ENCODE data around the gene MUL1. TPM values are rescaled to one million over a fixed set of nuclear protein-coding genes. Genes with fewer than 3 reads are reported as not detected.

The MUL1 gene, protein sequence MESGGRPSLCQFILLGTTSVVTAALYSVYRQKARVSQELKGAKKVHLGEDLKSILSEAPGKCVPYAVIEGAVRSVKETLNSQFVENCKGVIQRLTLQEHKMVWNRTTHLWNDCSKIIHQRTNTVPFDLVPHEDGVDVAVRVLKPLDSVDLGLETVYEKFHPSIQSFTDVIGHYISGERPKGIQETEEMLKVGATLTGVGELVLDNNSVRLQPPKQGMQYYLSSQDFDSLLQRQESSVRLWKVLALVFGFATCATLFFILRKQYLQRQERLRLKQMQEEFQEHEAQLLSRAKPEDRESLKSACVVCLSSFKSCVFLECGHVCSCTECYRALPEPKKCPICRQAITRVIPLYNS
- total RNA-seq = 21.5 and 24.7 TPM in 2 replicates

DNA sequence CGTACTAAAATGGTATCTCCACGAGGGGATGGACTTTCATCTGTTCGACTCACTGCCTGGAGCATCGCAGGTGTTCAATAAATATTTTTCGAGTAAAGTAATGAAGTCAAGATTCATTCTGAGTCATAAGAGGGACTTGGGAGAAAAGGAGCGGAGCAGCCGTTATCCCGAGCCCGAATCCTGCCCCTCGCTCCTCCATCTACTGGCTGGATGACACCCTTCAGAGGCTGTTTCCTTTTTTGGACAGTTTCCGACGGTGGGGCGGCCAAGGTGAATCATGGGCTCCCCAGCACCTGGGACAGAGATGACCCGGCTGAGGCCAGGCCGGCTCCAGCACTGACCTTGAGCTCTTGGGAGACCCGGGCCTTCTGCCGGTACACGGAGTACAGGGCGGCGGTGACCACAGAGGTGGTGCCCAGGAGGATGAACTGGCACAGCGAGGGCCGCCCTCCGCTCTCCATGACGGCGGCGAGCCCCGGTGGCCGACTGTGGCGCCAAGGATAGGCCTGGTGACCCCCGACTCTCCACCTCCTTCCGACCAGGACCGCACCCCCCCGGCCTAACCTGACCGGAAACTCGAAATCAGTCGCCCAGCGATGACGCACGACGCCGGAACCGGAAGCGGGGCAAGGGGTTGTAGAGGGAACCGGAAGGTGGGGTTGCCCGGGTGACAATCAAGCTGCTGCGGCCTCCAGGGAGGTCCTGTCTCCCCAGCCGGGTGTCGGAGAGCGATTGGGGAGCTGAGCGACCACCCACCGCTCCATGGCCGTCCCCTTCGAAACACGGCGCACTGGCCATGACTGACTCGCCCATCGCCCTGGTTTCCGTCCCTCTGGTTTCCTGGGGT is at the start of gene MUL1:
Gene MUL1 (minus strand): TSS at position 588 of the 847 bp plus-strand sequence. CDS start 127 bp downstream, at position 461.

DNA sequence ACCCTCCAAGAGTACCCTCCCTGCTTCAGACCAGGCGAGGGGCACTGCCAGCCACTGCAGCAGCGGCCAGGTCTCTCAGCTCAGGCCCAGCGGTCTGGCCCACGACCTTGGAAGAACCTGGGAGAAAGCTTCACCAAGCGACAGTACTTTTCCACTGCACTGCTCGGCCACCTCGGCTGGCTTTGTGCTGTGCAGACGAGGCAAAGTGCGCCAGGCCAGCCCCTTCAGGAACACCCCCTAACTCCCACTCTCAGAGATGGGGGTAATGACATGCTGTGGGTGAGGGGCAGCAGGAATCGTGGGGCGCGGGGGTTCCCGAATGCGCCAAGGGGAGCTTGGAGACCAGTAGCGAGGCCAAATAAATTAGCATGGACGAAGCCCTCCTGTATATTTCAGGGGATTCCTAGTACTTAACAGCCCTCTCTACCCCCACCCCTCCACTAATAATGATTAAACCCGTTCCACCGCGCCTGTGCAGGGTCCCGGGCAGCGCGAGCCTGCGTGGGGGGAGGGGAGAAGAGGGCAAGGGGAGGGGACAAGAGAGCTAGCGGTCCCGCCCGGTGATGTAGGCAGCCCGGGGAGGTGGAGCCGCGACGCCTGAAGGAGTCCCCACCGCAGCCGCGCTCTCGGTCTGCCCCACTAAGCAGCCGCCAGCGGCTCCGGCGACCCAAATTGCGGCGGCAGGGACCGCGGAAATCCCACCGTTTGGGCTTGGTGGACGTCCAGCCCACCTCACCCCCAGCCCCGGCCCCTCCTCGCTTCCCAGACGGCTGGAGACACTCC is 44.2 kb upstream of the MUL1 start, which contains the start of gene FAM43B:
Gene FAM43B (plus strand): TSS at position 629 of the 783 bp plus-strand sequence. CDS start 401 bp downstream, outside the sequence.

DNA sequence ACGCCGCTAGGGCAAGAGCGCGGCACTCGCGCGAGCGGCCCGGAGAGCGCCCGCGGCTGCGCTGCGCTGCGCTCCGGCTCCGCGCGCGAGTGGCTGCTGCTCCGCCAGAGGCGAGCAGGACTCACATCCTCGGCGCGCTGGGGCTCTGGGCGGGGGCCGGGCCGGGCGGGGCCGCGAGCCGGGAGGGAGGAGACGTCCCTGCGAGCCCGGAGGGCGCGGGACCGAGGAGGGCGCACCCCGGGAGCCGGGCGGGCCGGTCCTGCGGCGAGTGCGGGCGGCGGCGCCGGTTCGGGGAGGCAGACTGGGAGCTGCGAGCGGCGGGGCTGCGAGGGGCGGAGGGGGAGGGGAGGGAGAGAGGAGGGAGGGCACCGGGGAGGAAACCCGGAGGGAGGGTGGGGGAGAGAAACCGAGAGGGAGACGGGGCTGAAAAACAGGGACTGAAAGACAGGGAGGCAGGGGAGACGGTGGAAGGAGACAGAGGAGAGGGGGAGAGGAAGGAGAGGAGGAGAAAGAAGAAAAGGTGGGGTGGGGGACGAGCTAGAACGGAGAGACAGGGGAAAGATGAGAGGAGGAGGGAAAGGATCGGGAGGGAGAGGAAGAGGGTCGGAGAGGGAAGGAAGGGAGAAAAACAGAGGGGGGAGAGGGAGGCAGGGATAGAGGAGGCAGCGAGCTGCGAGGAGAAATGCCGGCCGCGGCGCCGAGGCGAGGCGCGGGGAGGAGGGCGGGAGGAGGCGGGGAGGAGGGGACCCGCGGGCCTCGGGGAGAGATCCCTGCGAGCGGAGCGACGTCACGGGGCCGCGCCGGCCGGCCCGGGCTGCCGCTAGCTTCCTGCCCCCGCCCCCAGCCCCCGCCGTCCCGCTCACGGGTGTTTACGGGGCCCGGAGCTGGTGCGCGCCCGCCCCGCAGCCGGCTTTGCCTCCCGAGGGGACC is 22.2 kb downstream of the MUL1 start, which contains the start of gene CAMK2N1:
Gene CAMK2N1 (minus strand): TSS at position 684 of the 930 bp plus-strand sequence. CDS start 831 bp downstream, outside the sequence.

Other genes starting within 250 kb of the MUL1 start
- not detected in 2 replicates for gene VWA5B1, start 217.3 kb downstream of the MUL1 start, total RNA-seq
- gene CAMK2N1, start 21.9 kb downstream of the MUL1 start, total RNA-seq = 6.9 and 8.2 TPM in 2 replicates
- 0.06 TPM in 1 of 2 replicates, not detected in the other for gene FAM43B, start 44.4 kb upstream of the MUL1 start, total RNA-seq
- 0.12 TPM in 1 of 2 replicates, not detected in the other for gene CDA, start 80.9 kb upstream of the MUL1 start, total RNA-seq
- gene PINK1, start 125.3 kb upstream of the MUL1 start, total RNA-seq = 61.9 and 73.1 TPM in 2 replicates
- 331 and 374 TPM in 2 replicates for gene DDOST, start 153.2 kb upstream of the MUL1 start, total RNA-seq
- 0.13 and 0.19 TPM in 2 replicates for gene KIF17, start 209.9 kb upstream of the MUL1 start, total RNA-seq
- 1.6 and 2.5 TPM in 2 replicates for gene SH2D5, start 224.6 kb upstream of the MUL1 start, total RNA-seq

Data from aortic smooth muscle cell (primary cell).